Astrocyte (in vitro differentiated cells and primary cell): ENCODE data around the gene LRRC42. TPM values are rescaled to one million over a fixed set of nuclear protein-coding genes. Genes with fewer than 3 reads are reported as not detected.

ENCODE experiments used
- DNase-seq: peaks from one replicate; pipeline ENCODE4 v3.0.0-alpha.2; 2010; ENCODE audit warnings: low read depth
- FAIRE-seq: peaks from 2 replicates; lab custom pipeline; 2011; peaks lifted over from hg19 to GRCh38; lab: Jason Lieb, UNC
- H2AFZ ChIP-seq: 2 replicates; pipeline ENCODE4 v1.6.0; 2012; ENCODE audit warnings: low read depth, low read length, inconsistent platforms
- H3K27ac ChIP-seq: 2 replicates; pipeline ENCODE4 v1.5.1; 2011; ENCODE audit warnings: low read depth, low read length, inconsistent platforms
- H3K27me3 ChIP-seq: 2 replicates; pipeline ENCODE4 v1.6.0; 2011; ENCODE audit warnings: low read length, inconsistent platforms; ENCODE audit not compliant: insufficient read depth
- H3K36me3 ChIP-seq: 2 replicates; pipeline ENCODE4 v1.5.1; 2011; ENCODE audit warnings: low read length, inconsistent platforms; ENCODE audit not compliant: insufficient read depth
- H3K4me1 ChIP-seq: 2 replicates; pipeline ENCODE4 v1.5.1; 2011; ENCODE audit warnings: low read length, inconsistent platforms; ENCODE audit not compliant: insufficient read depth
- H3K4me2 ChIP-seq: 2 replicates; pipeline ENCODE4 v1.6.0; 2012; ENCODE audit warnings: low read length, inconsistent platforms
- H3K4me3 ChIP-seq: 2 replicates; pipeline ENCODE4 v1.5.1; 2011; ENCODE audit warnings: low read depth, mild to moderate bottlenecking, low read length, inconsistent platforms; ENCODE audit not compliant: insufficient read depth
- H3K79me2 ChIP-seq: 2 replicates; pipeline ENCODE4 v1.6.0; 2012; ENCODE audit warnings: mild to moderate bottlenecking, low read length, inconsistent platforms; ENCODE audit not compliant: insufficient read depth
- H3K9ac ChIP-seq: 2 replicates; pipeline ENCODE4 v1.6.0; 2012; ENCODE audit warnings: mild to moderate bottlenecking, low read length, inconsistent platforms
- H3K9me3 ChIP-seq: 2 replicates; pipeline ENCODE4 v1.5.1; 2012; ENCODE audit warnings: low read depth, mild to moderate bottlenecking, low read length, inconsistent platforms; ENCODE audit not compliant: insufficient read depth
- H4K20me1 ChIP-seq: 2 replicates; pipeline ENCODE4 v1.6.0; 2012; ENCODE audit warnings: low read length, inconsistent platforms; ENCODE audit not compliant: insufficient read depth
- H3K27ac Mint-ChIP-seq: one replicate; pipeline ENCODE4 v1.8.0; 2021; ENCODE audit warnings: mild to moderate bottlenecking, mixed read lengths; ENCODE audit not compliant: unreplicated experiment
- H3K27me3 Mint-ChIP-seq: one replicate; pipeline ENCODE4 v1.8.0; 2021; ENCODE audit warnings: low read depth, mixed read lengths; ENCODE audit not compliant: unreplicated experiment
- H3K36me3 Mint-ChIP-seq: one replicate; pipeline ENCODE4 v1.8.0; 2021; ENCODE audit warnings: low read depth, mixed read lengths; ENCODE audit not compliant: unreplicated experiment
- H3K4me1 Mint-ChIP-seq: one replicate; pipeline ENCODE4 v1.8.0; 2021; ENCODE audit warnings: low read depth, mixed read lengths; ENCODE audit not compliant: unreplicated experiment
- H3K4me3 Mint-ChIP-seq: one replicate; pipeline ENCODE4 v1.8.0; 2021; ENCODE audit warnings: mild to moderate bottlenecking, moderate library complexity, mixed read lengths; ENCODE audit not compliant: unreplicated experiment
- H3K9me3 Mint-ChIP-seq: one replicate; pipeline ENCODE4 v1.8.0; 2021; ENCODE audit warnings: mild to moderate bottlenecking, mixed read lengths; ENCODE audit not compliant: unreplicated experiment
- CTCF ChIP-seq: IDR thresholded peaks from 2 replicates; pipeline ENCODE4 v1.5.1; 2011; ENCODE audit warnings: low read depth, mild to moderate bottlenecking, inconsistent platforms, low read length, moderate library complexity; ENCODE audit not compliant: insufficient read depth
- EZH2 ChIP-seq: IDR thresholded peaks from 2 replicates; pipeline ENCODE4 v1.6.1; 2012; ENCODE audit warnings: mild to moderate bottlenecking, low read length, inconsistent platforms; ENCODE audit not compliant: insufficient read depth
- total RNA-seq: library from RNA; stranded (reverse); gene quantifications from 2 replicates; pipeline ENCODE4 v1.2.1, GENCODE V29; 2021

Gene LRRC42
- total RNA-seq, 1 donor from 2014 or later, result 54.6 TPM

GRCh38 chr1:54004481-54005049, 58.4 kb downstream of the LRRC42 start:
- Mint-ChIP-seq H3K4me3 (no peak overlapping the region), H3K36me3 (no peaks in the 10 kb centered on the region), H3K27me3 (peaks cover 40% of the 10 kb centered on the region), H3K9me3 (peaks cover 3% of the 10 kb centered on the region), H3K27ac (no peak overlapping the region), H3K4me1 (no peaks in the 10 kb centered on the region)
- Histone ChIP-seq H3K27ac (no peak overlapping the region), H3K36me3 (no peaks in the 10 kb centered on the region), H3K27me3 (peaks cover 19% of the 10 kb centered on the region), H4K20me1 (no peaks in the 10 kb centered on the region), H3K9ac (no peak overlapping the region), H3K4me2 (no peak overlapping the region), H3K4me3 (no peak overlapping the region), H2AFZ (no peak overlapping the region), H3K9me3 (no peaks in the 10 kb centered on the region), H3K79me2 (no peaks in the 10 kb centered on the region), H3K4me1 (no peaks in the 10 kb centered on the region)
- DNase-seq (no peak), FAIRE-seq (no peak)
- no peak for TF ChIP-seq EZH2
- TF ChIP-seq CTCF, result no peak

GRCh38 chr1:54006508-54006907, 60.4 kb downstream of the LRRC42 start:
- Histone ChIP-seq H3K4me2 (no peak overlapping the region), H3K9me3 (no peaks in the 10 kb centered on the region), H4K20me1 (no peaks in the 10 kb centered on the region), H2AFZ (no peak overlapping the region), H3K27me3 (peaks cover 18% of the 10 kb centered on the region), H3K4me1 (no peaks in the 10 kb centered on the region), H3K9ac (no peak overlapping the region), H3K36me3 (no peaks in the 10 kb centered on the region), H3K4me3 (no peak overlapping the region), H3K27ac (no peak overlapping the region), H3K79me2 (no peaks in the 10 kb centered on the region)
- TF ChIP-seq CTCF, result no peak
- no peak for TF ChIP-seq EZH2
- no peak overlapping the region for H3K27ac Mint-ChIP-seq
- no peaks in the 10 kb centered on the region for H3K36me3 Mint-ChIP-seq
- no peaks in the 10 kb centered on the region for H3K4me1 Mint-ChIP-seq
- FAIRE-seq, result no peak
- DNase-seq, result no peak
- peaks cover 58% of the 10 kb centered on the region for H3K27me3 Mint-ChIP-seq
- H3K9me3 Mint-ChIP-seq, result peaks cover 3% of the 10 kb centered on the region
- no peak overlapping the region for H3K4me3 Mint-ChIP-seq

GRCh38 chr1:54007613-54008012, 61.5 kb downstream of the LRRC42 start:
- no peaks in the 10 kb centered on the region for H3K9me3 ChIP-seq
- Mint-ChIP-seq H3K36me3 (no peaks in the 10 kb centered on the region), H3K9me3 (peaks cover 3% of the 10 kb centered on the region), H3K27me3 (peaks cover 59% of the 10 kb centered on the region), H3K4me1 (no peaks in the 10 kb centered on the region), H3K4me3 (no peak overlapping the region), H3K27ac (no peak overlapping the region)
- DNase-seq, result no peak
- H4K20me1 ChIP-seq, result no peaks in the 10 kb centered on the region
- no peak overlapping the region for H3K4me3 ChIP-seq
- H3K27me3 ChIP-seq, result peaks cover 8% of the 10 kb centered on the region
- H3K79me2 ChIP-seq, result no peaks in the 10 kb centered on the region
- no peak for FAIRE-seq
- H3K9ac ChIP-seq, result no peak overlapping the region
- H3K36me3 ChIP-seq, result no peaks in the 10 kb centered on the region
- no peak overlapping the region for H3K4me2 ChIP-seq
- no peaks in the 10 kb centered on the region for H3K4me1 ChIP-seq
- TF ChIP-seq EZH2 (no peak), CTCF (no peak)
- no peak overlapping the region for H2AFZ ChIP-seq
- no peak overlapping the region for H3K27ac ChIP-seq
